Measurements from ENCODE around the gene SUN1. TPM values are rescaled to one million over a fixed set of nuclear protein-coding genes. Genes with fewer than 3 reads are reported as not detected.

SUN1 gene
- total RNA-seq, 4 donors from 2014 or later: 78.0 to 113 (median 105) TPM

Other genes starting within 250 kb of the SUN1 start
- 10 to 100 TPM; 23.7 to 30.1 (median 28.2) TPM for gene DNAAF5, start 105.8 kb upstream of the SUN1 start, total RNA-seq
- gene PRKAR1B, start 105.2 kb upstream of the SUN1 start, total RNA-seq: 10 to 100 TPM; 10.2 to 13.1 (median 12.5) TPM
- gene GET4, start 44.1 kb downstream of the SUN1 start, total RNA-seq: 10 to 100 TPM; 22.3 to 29.6 (median 27.8) TPM
- gene ADAP1, start 122.2 kb downstream of the SUN1 start, total RNA-seq: 10 to 100 TPM in 2 of 4 donors, 1 to 10 TPM in 2; 6.0 to 13.7 (median 9.9) TPM
- 10 to 100 TPM in 1 of 4 donors, 1 to 10 TPM in 3; 4.0 to 13.0 (median 6.9) TPM for gene COX19, start 143.1 kb downstream of the SUN1 start, total RNA-seq
- under 1 TPM in 1 of 4 donors, not detected in 3; 0.76 TPM for gene CYP2W1, start 150.7 kb downstream of the SUN1 start, total RNA-seq
- 10 to 100 TPM in 1 of 4 donors, 1 to 10 TPM in 3; 1.1 to 12.8 (median 3.5) TPM for gene GPR146, start 212.1 kb downstream of the SUN1 start, total RNA-seq